Measurements from ENCODE around the gene CC2D1A. TPM values are rescaled to one million over a fixed set of nuclear protein-coding genes. Genes with fewer than 3 reads are reported as not detected.

The CC2D1A gene
- total RNA-seq, 1 experiment from 2014 or later = 67.7 TPM

GRCh38 chr19:13979686-13980085 is 73.7 kb downstream of the CC2D1A start:
- intact Hi-C loops (cut with micrococcal nuclease) = no loop called here
- Histone ChIP-seq H3K4me3 (ENCODE audit: low read length) (no peak overlapping the region), H3F3A (ENCODE audit: low read length, unreplicated experiment) (no peaks in the 10 kb centered on the region), H3K27ac (ENCODE audit: low read length) (no peak overlapping the region), H3K4me2 (ENCODE audit: low read length) (no peak overlapping the region), H3K79me2 (ENCODE audit: low read length) (no peaks in the 10 kb centered on the region), H3K9me3 (ENCODE audit: low read length) (no peaks in the 10 kb centered on the region), H3K9me2 (replicated peaks; ENCODE audit: low read length) (no peaks in the 10 kb centered on the region), H3K9ac (ENCODE audit: low read length) (no peak overlapping the region), H3K36me3 (ENCODE audit: low read depth, low read length) (no peaks in the 10 kb centered on the region; the same call in 1 of the 2 replicates), H3K4me1 (ENCODE audit: insufficient read depth, low read length) (no peaks in the 10 kb centered on the region), H2AFZ (ENCODE audit: low read length) (no peak overlapping the region), H3K27me3 (ENCODE audit: low read length) (no peaks in the 10 kb centered on the region), H4K20me1 (ENCODE audit: low read length) (no peaks in the 10 kb centered on the region)
- no TSS peak for BruUV-seq (replicated peaks)
- CTCF ChIA-PET = no interaction called here
- TF ChIP-seq, protein P1, sequence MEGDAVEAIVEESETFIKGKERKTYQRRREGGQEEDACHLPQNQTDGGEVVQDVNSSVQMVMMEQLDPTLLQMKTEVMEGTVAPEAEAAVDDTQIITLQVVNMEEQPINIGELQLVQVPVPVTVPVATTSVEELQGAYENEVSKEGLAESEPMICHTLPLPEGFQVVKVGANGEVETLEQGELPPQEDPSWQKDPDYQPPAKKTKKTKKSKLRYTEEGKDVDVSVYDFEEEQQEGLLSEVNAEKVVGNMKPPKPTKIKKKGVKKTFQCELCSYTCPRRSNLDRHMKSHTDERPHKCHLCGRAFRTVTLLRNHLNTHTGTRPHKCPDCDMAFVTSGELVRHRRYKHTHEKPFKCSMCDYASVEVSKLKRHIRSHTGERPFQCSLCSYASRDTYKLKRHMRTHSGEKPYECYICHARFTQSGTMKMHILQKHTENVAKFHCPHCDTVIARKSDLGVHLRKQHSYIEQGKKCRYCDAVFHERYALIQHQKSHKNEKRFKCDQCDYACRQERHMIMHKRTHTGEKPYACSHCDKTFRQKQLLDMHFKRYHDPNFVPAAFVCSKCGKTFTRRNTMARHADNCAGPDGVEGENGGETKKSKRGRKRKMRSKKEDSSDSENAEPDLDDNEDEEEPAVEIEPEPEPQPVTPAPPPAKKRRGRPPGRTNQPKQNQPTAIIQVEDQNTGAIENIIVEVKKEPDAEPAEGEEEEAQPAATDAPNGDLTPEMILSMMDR (conservative IDR thresholded peaks at IDR 0.05; ENCODE audit: low read depth, low read length) = no peak
- DNase-seq (no peak), ATAC-seq (no peak)
- POLR2A ChIA-PET (ENCODE audit: unreplicated experiment) = no interaction called here

GRCh38 chr19:13980340-13980739 is 74.3 kb downstream of the CC2D1A start:
- ATAC-seq (no peak), DNase-seq (no peak)
- Histone ChIP-seq H3K4me1 (ENCODE audit: insufficient read depth, low read length) (no peaks in the 10 kb centered on the region), H3K27ac (ENCODE audit: low read length) (no peak overlapping the region), H3K79me2 (ENCODE audit: low read length) (no peaks in the 10 kb centered on the region), H3K4me3 (ENCODE audit: low read length) (no peak overlapping the region), H3K4me2 (ENCODE audit: low read length) (no peak overlapping the region), H3K9ac (ENCODE audit: low read length) (no peak overlapping the region), H3K27me3 (ENCODE audit: low read length) (no peaks in the 10 kb centered on the region), H2AFZ (ENCODE audit: low read length) (no peak overlapping the region), H3F3A (ENCODE audit: low read length, unreplicated experiment) (no peaks in the 10 kb centered on the region), H4K20me1 (ENCODE audit: low read length) (no peaks in the 10 kb centered on the region), H3K36me3 (ENCODE audit: low read depth, low read length) (no peaks in the 10 kb centered on the region; the same call in 1 of the 2 replicates), H3K9me2 (replicated peaks; ENCODE audit: low read length) (no peaks in the 10 kb centered on the region), H3K9me3 (ENCODE audit: low read length) (no peaks in the 10 kb centered on the region)
- intact Hi-C loops (cut with micrococcal nuclease) = no loop called here
- TF ChIP-seq EZH2 (IDR thresholded peaks at IDR 0.05; ENCODE audit: low read length, unreplicated experiment) (no peak), EZH2phosphoT487 (IDR thresholded peaks at IDR 0.05; ENCODE audit: borderline replicate concordance, low read length) (no peak)
- TF ChIP-seq, protein P1 (conservative IDR thresholded peaks at IDR 0.05; ENCODE audit: low read depth, low read length) = no peak
- BruUV-seq (replicated peaks) = no TSS peak
- CTCF ChIA-PET = interaction anchor here (0.5 kb wide), 1 partner anchor 78 kb away, joined by 4 read pairs; no protein-coding TSS in a partner anchor
- POLR2A ChIA-PET (ENCODE audit: unreplicated experiment) = no interaction called here

Small RNA genes lying within 50 kb of the gene (microRNA-seq; reads per million reads assigned to microRNA genes)
- gene MIR181C (ENCODE audit: unreplicated experiment) (474 reads per million, percentile 80 among the genes with 10 or more reads in this experiment), gene MIR181D (ENCODE audit: unreplicated experiment) (839 reads per million, percentile 83 among the genes with 10 or more reads in this experiment)

Other genes starting within 250 kb of the CC2D1A start
- gene MRI1, start 141.7 kb upstream of the CC2D1A start, total RNA-seq (2014; rRNA removed) = 85.2 and 140 TPM in 2 replicates
- gene C19orf53, start 131.7 kb upstream of the CC2D1A start, total RNA-seq (2014; rRNA removed) = 341 and 392 TPM in 2 replicates
- gene ZSWIM4, start 110.8 kb upstream of the CC2D1A start, total RNA-seq (2014; rRNA removed) = 8.0 and 11.4 TPM in 2 replicates
- gene NANOS3, start 29.1 kb upstream of the CC2D1A start, total RNA-seq (2014; rRNA removed) = 1.7 TPM in 1 of 2 replicates, not detected in the other
- 5.4 and 6.0 TPM in 2 replicates for gene BRME1, start 84 bp upstream of the CC2D1A start, total RNA-seq (2014; rRNA removed)
- gene PODNL1, start 32.2 kb downstream of the CC2D1A start, total RNA-seq (2014; rRNA removed) = 0.92 TPM in 1 of 2 replicates, not detected in the other
- gene DCAF15, start 46.3 kb downstream of the CC2D1A start, total RNA-seq (2014; rRNA removed) = 50.8 and 85.2 TPM in 2 replicates
- 7.5 and 9.2 TPM in 2 replicates for gene RFX1, start 100.1 kb downstream of the CC2D1A start, total RNA-seq (2014; rRNA removed)
- gene RLN3, start 121.9 kb downstream of the CC2D1A start, total RNA-seq (2014; rRNA removed) = not detected in 2 replicates
- gene IL27RA, start 125.6 kb downstream of the CC2D1A start, total RNA-seq (2014; rRNA removed) = 14.2 and 14.7 TPM in 2 replicates
- gene PALM3, start 155.9 kb downstream of the CC2D1A start, total RNA-seq (2014; rRNA removed) = 2.3 and 4.8 TPM in 2 replicates
- 6.1 and 7.8 TPM in 2 replicates for gene MISP3, start 166.6 kb downstream of the CC2D1A start, total RNA-seq (2014; rRNA removed)
- gene C19orf67, start 179.6 kb downstream of the CC2D1A start, total RNA-seq (2014; rRNA removed) = not detected in 2 replicates
- 62.2 and 90.5 TPM in 2 replicates for gene SAMD1, start 184.6 kb downstream of the CC2D1A start, total RNA-seq (2014; rRNA removed)
- gene PRKACA, start 211.6 kb downstream of the CC2D1A start, total RNA-seq (2014; rRNA removed) = 50.2 and 72.9 TPM in 2 replicates
- gene ASF1B, start 230.4 kb downstream of the CC2D1A start, total RNA-seq (2014; rRNA removed) = 71.2 and 84.7 TPM in 2 replicates